SK-N-MC (cell line): ENCODE results near the gene SPATA13.

Source experiments
- EZH2 ChIP-seq: fragments of 200-600 bp; sonication (generic); IDR thresholded peaks from one replicate; pipeline ENCODE4 v1.6.1; 2017; ENCODE audit warnings: antibody characterized with exemption
- FOXP2 ChIP-seq: optimal IDR thresholded peaks from 2 replicates; pipeline ENCODE3; 2011; ENCODE audit warnings: mild to moderate bottlenecking, moderate library complexity; ENCODE audit not compliant: insufficient read depth; ENCODE audit errors: extremely low read length, control extremely low read depth
- POLR2AphosphoS5 ChIP-seq: IDR thresholded peaks from 2 replicates; pipeline ENCODE4 v1.6.1; 2012; ENCODE audit warnings: mild to moderate bottlenecking, low read depth, low read length, borderline replicate concordance

GRCh38 chr13:24214528-24214927, 54.0 kb downstream of the SPATA13 start:
- TF ChIP-seq EZH2 (no peak), POLR2AphosphoS5 (no peak), FOXP2 (no peak)
